Ureter (tissue), 1 donor: ENCODE data around the gene RBM33. TPM values are rescaled to one million over a fixed set of nuclear protein-coding genes. Genes with fewer than 3 reads are reported as not detected.

Experiments
- DNase-seq: peaks from one replicate; pipeline ENCODE4 v3.0.0-alpha.2; 2020; ENCODE audit warnings: low spot score
- total RNA-seq: library from RNA; stranded (reverse); gene quantifications from one replicate; pipeline ENCODE4 v1.2.4, GENCODE V29; 2023
- donor health status: DM: yes; HTN: yes; CAD: no.

RBM33 gene
- total RNA-seq, 1 donor from 2014 or later: 70.8 TPM

DNA sequence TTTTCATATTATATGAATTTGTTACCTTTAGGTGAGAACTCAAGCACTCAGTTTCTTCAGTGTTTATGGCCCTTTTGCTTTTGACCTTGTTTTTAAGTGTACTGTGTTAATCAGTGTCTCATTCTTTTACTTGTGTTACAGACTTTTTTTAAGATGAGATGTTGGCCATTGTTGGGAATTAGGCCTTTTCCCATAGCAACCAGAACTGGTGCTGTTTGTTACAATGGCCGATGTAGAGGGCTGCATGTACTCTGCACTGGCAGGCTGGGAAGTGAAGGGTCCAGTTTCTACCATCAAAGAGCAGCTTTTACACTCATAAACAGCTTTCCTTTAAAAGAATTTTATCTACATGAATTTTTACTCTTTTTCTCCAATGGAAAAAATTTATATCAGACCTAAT is 102.7 kb downstream of the RBM33 start:
- DNase-seq: no peak

DNA sequence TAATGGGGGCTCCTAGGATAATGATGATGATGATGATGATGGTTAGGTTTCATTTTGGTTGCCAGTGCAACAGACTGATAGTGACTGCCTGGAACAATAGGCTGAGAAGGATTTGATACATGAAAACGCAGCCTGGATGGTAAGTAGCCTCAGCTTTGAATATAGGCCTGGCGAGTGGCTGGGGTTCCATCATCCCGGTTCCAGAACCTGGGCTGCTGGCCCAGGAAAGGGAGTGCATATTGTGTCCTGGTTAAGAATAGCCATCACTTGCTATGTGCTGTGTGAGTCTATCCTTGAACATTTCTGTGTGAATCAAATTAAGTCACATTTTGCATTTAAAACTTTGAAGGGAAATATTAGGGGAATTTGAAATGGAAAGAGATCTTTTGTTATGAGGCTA is 105.1 kb downstream of the RBM33 start:
- DNase-seq: no peak

DNA sequence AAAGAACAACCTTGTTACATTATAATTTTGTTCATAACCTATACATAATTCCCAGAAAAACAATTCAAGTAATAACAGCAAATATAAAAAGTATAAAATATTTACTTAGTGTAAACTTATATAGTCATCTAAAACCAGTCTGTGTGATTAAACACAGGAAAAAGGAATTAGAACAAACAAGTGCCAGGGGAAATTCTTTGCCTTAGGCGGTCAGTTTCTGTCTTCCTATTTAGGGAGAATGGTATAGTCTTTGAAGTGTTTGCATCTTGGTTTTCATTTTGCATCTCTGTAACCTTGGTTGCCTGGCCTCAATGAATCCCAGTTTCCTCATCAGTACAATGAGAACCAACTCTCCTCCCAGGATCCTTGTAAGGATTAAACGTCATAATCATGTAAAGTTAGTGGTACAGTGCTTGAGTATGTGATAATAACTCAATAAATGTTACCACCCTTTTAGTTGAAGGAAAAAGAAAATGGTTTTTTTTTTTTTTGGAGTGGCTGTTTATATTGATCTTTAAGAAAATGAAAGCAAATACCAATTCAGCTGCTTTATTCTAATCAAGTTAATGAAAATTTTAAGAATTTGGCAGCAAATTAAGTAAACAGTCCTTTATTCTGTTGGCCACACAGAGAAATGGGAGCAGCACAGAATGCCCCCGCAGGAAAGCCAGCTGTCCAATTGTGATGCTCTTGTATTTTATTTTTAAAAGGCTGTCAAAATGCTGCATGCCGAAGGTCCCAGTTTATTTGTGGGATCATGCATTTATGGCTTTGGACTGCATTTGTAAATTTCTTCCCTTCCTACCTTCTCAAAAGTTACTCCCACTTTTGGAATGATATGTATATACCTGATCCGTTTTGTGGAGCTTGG is 106.0 kb downstream of the RBM33 start:
- DNase-seq: no peak

DNA sequence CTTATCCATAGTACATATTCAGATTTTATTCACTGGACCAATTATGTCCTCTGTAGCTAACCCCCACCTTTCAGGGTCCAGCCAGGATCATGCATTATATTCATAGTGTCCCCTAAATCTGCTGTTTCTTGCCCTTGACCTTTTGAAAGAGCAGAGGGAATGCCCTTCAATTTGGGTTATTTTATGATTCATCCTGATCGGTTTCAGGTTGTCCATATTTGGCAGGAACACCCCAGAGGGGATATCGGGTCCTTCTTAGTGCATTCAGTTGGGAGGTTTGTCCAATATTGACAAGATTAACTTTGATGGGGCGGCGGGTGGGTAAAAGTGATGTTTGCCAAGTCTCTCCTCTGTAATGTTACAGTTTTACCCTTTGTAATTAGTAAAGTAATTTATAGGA is 106.9 kb downstream of the RBM33 start:
- DNase-seq: no peak

DNA sequence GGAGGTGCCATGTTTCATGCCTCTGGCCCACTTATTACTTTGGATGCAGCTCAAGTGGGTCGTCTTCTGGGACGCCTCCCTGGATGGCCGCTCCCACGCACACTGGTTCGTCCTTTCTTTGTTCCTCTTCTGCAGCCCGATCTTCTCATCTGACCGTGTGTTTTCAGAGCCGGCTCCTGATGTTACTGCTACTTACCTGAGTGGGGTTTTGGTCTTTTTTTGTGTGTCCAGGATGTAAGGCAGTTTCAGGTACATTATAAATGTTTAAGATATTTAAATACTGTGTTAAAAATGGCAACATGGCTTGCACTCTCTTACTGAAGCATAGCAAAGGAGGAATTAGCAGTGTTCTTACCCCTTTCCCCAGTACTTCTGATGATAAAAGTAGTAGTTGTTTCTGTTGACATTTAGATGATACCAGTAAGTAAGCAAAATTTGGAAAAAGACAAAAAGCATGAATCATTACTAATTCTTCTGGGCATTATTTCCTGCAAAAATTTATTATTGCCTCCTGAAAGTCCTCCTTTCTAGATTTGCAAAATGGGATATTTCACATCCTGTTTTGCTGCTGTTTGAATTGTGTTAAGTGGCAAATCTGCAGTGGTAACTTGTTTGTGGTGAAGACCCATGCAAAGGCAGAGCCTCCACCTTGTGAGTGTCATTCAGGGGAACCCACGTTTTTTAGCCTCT is 108.4 kb downstream of the RBM33 start:
- no peak for DNase-seq

DNA sequence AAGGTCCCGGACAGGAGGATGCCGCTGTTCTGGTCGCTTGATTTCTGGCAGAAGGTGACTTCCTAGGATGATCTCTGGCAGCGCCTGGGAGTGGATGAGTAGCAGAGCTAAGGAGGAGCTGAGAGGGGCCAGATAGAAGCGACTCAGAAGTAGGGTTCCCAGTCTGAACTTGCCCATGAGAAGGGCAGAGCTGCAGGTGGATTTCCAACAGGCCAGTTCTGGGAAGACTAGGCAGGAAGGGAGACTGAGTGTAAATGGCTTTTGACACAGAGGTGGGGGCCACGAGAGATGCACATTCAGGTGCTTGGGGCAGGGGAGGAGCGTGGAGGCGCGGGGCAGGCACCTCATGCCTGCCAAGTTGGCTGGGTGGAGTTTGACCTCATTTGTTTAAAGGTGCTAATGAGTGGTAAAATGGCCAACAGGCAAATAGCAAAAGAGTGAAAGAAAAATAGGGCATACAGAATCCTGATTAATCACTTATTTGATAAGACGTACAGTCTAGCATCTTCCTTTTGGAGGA is 109.0 kb downstream of the RBM33 start:
- no peak for DNase-seq

DNA sequence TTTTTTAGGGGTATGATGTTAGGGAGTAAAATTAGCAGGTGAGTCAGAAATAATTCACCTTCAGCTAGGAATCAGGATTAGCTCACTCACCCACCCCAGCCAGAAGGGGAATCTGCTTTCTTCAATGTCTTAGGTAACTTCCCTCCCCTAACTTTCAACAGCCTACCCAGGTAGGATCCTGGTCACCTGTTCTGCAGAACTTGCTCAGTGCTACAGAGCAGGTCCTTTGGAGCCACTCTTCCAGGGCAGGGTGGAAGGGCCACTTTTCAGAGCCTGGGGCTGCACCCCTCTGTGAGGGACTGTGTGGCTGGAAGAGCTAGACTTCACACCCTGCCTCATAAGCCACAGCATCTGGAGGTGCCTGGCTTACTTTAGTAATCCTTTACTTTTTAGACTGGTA is 109.7 kb downstream of the RBM33 start:
- DNase-seq: no peak

DNA sequence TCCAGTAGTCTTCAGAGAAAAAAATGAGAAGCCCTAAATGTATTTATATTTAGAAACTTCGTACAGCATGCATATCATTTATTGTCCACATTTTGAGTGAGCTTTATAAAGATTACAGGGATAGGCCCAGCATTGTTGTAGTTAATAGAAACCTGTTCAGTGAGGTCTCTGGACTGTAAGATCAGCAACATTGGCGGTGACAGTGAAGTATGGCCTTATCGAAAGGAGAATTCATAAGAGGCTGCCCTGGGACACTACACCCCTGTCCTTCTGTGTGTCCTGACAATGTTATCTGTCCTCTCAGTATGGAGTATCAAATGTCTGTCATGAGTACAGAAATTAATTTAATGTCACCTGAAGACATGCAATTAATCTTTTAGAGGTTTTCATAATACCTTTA is 110.6 kb downstream of the RBM33 start:
- DNase-seq: no peak

DNA sequence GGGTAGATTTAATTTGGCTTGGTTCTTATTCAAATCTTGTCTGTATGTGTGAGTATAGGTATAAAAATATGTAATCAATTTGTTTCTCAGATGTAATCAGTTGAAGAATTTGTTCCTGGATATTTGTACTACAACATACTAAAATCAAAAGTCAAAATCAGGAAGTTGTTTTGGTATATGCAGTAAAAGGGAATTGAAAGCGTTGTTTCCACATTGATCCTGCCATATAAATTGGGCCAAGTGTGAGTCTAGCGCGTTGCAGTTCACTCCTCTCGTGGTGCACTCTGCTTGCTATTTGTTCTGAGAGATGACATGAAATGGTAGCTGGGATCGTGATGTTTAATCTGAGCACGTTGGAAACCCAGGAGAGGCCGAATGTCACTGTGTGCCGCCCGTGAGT is 111.9 kb downstream of the RBM33 start:
- DNase-seq: no peak

DNA sequence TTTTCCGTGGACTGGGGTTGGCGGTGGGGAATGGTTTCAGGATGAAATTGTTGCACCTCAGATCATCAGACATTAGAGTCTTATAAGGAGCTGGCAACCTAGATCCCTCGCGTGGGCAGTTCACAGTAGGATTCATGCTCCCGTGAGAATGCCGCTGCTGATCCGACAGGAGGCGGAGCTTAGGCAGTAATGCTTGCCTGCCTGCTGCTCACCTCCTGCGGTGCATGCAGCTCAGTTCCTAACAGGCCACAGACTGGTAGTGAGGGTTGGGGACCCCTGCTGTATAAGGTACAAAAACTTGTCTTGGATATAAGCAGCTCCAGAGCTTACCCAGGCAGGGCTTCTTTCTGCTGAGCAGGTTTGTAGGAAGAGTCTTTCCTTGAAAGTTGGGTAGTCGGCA is 113.9 kb downstream of the RBM33 start:
- no peak for DNase-seq

DNA sequence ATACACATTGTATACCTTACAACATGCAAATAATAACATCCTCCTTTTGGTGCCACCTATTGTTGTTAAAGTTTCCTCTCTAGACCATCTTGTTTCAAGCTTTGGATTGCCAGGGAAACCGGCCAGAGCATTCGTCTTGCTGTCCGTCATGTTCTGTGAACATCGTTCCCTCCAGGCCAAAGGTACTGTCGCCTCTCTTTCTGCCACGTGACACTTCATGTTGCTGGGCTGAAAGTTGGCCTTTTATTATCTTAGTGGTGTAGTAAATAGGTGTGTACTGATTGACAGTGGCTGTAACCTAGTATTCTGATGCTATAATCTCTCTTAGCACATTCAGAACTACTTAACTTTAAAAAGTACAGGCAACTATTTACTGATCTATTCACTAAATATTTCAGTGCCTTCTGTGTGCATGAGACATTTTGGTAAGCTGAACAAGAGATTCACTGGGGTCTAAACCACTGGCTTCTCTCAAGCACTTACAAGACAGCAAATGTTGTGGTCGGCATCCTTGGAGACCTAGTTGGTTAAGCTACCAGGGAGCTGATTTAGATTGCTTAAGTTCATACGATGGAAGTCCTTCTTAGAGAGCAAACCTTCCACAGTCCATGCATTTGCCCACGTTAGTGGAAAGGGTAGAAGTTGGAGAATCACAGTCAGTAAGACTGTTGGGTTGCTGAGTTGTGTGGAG is 115.4 kb downstream of the RBM33 start:
- no peak for DNase-seq

DNA sequence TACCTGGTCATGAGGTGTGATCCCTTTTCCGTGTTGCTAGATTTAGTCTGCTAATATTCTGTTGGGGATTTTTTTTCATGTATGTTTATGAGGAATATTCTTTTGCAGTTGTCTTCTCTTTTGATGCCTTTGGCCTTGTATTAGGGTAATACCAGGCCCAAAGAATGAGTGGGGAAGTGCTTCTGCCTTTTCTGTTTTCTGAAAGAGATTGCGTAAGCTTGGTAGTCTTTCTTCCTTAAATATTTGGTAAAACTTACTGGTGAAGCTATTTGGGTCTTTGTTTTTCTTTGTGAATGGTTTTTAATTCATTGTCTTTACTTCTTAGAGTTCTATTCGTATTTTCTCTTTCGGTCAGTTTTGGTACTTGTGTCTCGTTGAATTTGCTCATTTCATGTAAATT is 116.7 kb downstream of the RBM33 start:
- DNase-seq: no peak

DNA sequence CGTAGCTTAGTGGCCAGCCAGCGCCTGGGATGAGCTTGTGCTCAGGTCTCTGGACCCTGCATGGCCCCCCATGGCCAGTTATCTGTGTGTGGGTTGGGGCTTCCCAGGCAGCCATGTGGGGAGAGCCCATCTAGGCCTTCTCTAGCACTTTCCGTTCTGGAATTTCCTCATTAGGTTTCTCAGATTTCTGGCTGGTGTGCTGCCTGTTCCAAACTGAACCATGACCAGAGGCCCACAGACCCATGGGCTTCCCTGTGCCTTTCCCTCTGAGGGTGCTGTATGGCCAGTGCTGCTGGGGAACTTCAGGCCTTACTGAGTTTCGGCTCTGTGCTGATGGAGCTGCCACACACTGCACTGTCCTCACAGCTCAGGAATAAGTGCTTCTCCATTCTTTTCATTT is 117.6 kb downstream of the RBM33 start:
- no peak for DNase-seq

DNA sequence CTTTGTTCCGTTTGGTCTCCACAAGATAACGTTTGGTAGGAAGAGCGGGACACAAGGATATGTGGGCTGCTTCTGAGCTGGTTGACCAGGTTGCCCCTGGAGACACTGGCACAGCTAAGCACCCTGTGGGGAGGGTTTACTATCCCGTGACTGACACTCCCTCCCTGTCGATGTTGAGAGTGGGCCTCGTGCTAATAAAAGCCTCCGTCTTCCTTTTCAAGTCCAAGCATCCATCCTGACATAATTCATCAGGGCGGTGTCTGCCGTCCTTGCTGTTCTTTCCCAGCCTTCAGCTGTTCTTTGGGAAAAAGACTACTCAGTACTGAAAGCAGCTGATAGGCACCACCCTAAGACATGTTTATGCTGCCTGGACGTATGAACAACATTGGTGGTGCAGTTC is 118.2 kb downstream of the RBM33 start:
- DNase-seq: no peak

DNA sequence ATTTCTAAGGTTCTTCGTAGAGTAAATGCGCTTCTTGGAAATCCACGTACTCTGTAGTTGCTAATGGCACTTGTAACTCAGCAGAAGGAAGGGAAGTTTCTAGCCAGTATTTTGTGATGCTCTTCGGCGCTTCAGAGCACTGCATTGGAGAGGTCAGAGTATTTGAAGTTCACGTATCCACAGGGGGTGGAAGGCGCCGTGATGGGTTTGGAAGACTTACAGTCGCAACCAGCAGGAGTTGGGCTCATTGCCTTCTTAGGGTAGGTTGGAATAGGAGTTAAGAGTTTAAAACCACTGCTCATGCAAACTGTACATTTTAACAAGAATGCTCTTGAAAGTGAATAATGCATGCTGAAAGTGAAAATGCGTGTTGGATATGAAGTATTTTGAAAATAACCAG is 118.7 kb downstream of the RBM33 start:
- no peak for DNase-seq

DNA sequence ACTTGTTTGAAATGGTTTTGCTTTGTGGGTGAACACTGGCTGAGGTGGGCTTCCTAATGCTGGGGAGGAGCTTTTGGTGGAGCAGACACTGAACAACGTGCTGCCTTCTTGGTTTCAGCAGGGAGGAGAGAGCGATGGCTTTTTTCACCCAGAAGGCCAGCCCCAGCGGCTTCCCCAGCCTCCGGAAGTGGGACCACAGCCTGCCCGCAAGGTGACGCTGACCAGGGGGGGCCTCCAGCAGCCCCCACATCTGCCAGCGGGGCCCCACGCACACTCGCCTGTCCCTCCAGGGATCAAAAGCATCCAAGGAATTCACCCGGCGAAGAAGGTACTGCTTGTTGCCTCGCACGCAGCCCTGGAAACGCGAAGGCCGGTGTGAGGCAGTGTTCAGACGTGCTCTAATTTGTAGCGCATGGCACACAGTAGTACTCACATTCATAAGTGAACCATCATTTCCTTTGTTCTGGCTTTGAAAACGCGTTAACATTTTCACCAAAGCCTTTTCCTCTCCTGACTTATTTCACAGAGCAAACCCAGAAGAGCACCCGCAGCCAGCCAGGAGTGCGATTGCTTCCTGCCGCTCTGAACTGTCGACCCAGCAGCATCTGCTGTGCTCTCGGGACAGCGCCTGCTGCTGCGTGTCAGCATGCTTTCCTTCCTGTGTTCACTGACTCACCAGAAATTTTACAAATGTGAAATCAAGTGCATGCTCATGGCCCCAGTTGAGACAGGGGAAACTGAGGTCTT is 119.4 kb downstream of the RBM33 start:
- no peak for DNase-seq

DNA sequence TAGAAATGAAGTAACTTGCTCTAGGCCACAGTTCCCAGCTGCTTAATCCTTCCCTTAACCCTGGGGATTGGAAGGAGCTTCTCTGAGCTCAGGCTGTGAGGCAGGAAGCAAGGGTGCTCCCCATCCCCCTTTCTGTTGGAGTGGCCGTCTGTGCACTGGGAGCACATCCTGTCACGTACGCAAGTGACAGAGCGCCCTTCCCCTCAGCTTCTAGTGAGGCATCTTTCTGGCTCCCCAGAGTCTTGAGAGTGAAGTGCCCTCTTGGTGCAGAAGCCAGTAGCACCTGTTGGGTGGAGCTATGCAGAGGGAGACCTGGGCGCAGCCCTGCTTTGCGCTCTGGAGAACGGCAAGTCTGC is 120.0 kb downstream of the RBM33 start:
- DNase-seq: no peak

DNA sequence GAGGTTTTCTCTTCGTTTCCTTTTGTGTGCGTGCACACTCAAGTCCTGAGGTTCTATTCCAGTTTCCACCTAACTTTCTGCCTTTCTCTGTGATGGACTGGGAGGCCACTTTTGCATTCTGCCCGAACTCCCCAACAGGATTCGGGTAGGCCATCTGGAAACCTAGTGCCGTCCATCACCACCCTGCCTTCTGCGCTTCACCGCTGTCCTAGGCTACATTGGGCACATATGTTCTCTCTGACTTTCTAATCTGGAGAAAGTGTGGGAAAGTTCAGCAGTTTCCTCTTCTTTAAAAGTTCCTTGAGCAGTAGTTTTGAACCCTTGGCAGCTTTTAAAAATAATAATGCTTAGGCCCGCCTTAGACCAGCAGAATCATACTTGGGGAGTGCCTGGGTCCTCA is 121.0 kb downstream of the RBM33 start:
- no peak for DNase-seq

DNA sequence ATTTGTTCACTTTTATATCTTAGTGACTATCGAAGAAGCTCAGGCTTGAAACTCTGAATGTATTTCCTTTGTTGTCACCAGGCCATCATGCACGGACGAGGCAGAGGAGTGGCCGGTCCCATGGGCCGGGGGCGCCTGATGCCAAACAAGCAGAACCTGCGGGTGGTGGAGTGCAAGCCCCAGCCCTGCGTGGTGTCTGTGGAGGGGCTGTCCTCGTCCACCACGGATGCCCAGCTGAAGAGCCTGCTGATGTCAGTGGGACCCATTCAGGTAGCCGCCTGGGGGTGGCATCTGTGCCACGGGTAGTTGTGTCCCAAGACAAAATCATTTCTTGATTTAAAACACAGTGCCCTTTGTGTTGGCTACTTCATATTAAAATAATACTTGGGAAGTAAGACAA is 121.9 kb downstream of the RBM33 start:
- DNase-seq: no peak

DNA sequence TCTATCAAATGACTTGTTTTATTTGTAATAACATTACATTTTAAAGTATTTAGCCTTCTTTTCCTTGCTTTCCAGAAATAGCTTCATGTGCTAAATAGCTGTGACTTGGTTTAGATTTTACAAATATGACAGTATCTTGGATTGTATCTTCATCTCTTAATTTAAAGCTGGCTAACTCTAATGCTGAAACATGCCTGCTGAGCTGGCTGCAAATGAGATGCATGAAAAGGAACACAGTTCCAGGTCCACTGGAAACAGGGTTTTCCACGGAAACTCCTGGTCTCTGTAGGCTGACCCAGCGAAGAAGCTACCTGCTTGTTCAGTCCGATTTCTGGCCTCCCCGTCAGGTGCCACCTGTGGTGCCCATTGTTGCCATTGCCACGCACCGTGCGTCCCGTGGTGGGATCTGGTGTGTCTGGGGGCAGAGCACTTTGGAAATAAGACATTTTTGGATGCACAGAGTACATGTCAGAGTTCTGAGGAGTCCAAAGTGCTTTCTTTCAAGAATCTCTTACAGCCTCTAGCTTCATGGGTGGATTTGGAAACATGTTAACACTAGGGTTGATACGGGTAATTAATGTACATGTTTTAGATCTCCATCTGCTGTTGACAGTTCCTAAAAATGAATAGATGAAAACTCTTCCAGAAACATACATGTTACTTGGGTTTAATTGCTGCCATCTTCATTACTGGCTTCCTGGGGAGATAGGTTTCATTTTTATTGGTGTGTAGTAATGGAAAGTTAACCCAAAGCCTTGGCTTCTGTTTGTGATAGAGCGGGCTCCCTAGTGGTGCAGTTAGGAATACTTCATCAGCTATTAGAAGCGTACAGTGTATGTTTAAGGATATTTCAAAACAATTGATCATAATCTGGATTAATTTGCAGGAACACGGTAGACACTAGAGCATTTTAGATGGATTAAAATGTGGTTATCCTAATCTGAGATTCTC is 122.8 kb downstream of the RBM33 start:
- no peak for DNase-seq

DNA sequence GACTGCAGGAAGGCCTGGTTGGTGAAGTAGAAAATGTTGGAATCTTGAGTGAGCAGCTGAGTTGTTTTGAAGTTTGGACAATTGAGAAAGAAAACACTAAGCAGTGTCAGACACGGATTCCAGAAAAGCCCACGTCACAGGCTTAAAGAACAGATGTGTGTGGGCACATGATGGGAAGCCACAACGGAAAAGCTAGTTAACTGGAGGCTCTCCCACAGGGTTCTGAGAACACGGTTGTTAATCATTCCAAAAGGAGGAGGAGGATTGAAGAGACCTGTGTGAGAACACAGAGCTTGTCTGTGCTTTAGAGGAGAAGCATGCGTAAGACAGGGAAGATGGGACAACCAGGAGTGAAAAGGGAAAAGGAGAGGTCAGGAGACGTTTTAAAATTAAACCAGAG is 125.2 kb downstream of the RBM33 start:
- no peak for DNase-seq
